DMS153 treated with DMSO at 0.1 percent for 48 hours (cell line): ENCODE data around the gene FN1.
A peak's percentile ranks its signal among the peaks of the same experiment; 100 is the strongest.

Experiments used
- DNase-seq: peaks from one replicate; lab custom pipeline; 2025; ENCODE audit not compliant: unreplicated experiment; lab: John Stamatoyannopoulos, UW

FN1 gene

DNA sequence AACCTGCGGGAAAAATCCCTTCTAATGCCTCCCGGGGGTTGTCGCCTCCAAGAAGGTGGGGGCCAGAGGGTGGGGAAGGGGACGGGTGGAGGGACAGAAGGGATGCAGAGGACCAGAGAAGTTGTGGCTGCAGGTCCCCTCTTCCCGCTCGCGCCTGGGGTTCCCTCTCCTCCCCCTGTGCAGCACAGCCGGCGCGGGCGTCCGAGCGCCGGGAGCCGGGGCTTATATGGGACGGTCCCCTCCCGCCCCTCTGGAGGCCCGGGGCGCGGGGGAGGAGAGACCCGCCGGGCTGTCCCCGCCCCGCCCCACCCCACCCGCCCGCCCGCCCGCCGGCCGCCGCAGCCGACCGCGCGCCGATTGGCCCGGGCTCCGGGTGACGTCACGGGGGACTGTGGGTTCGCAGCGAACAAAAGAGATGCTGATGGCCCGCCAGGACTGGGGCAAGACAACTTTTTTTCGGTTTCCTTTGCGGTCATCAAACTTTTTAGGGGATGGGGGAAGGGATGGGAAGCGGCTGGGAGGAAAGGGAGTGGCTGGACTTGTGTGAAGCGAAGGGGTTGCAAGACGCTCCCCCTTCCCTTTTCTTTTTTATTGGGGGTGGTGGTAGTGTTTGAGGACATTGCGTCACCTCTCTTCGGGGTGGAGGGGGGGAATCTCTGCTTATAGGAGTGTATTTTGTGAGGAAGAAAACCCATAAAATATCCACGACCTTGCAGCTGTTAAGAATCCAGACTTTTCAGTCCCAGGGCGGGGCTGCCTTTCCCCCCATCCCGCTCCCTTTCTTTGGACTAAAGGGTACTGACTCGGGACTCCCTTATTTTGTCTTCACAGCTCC, at the start of gene FN1:
Gene FN1, minus strand, starts transcription at position 199 of the 835 bp plus-strand sequence. CDS start 266 bp downstream, outside the sequence.
- peak; percentile 13 for DNase-seq

DNA sequence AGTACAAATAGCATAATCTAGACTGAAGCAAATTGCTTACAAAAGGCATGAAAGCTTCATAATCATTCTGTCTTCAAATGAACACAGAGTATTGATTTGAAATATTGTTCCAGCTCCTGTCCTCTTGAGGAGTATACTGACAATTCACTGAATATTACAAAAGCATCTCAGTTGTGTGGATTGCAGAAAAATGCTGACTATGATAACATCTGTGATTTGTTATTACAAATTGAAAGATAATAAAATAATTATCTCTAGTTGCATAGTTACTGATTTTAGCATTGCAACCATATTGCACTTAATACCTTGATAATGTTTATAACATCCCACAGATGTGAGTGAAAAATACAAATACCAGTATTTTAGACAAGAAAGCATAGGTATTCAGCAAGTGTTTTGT, 49.2 kb upstream of the FN1 start:
- DNase-seq, result no peak

DNA sequence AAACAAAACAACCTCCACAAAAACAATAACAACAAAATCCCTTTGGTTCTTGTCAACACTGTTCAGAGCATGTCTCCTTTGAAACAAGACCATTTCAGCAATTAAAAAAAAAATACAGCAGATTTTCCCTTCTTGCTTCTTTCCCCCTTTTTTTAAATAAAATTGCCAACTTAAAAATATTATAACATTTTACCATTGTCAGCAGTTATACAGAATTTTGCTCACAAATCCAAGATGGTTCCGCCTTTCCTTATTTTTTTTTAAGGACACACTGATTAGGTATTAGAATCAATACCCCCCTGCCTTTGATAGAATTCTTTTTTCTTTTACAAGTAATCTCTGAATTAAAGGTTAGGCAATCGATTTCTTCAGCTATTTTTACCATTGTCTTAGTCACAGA, 48.7 kb upstream of the FN1 start:
- no peak for DNase-seq

DNA sequence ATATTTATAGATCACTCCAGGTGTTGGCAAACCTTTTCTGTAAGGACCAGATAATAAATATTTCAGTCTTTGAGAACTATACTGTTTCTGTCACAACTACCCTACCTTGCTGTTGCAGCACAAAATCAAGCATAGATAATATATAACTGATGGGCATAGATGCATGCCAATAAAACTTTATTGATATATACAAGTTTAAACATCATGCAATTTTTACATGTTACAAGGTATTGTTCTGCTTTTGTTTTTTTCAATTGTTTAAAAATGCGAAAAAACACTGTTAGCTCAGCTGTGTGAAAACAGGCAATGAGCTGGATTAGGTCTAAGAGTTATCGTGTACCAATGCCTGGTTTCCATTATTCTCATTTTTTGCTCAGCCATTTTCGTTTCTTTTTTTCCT, 47.6 kb upstream of the FN1 start:
- DNase-seq, result no peak

DNA sequence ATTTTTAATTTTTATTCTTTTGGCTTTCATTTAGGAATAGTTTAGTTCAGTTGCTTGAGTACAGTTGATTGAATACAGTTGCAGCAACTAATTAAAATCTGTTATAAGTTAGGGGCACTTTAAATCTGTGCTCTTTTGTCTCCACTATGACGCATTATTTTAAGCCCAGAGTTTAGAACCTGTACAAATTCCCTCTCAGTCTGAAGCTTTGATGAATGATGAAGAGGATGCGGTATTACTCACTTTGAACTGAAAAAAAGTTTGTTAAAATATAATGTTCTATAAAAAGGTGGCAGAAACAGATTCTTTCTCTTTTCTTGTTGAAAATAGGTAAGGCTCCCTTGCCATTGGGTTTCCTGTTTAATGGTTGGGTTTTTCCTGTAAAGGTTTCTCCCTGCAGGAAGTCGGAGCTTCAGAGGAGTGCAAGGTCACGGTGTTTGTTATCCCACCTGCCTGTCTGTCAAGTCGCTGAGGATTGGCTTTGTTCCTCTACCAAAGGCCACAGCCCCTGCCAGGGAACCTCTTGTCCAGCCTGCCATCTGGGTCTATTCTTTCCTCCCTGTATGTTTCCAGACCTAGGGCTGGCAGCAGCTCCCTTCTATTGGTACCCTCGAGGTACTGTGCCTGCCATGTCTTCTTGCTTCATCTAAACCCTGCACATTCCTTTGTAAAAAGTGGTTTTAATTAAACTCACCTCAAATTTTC, 43.8 kb upstream of the FN1 start:
- peak; percentile 18 for DNase-seq

DNA sequence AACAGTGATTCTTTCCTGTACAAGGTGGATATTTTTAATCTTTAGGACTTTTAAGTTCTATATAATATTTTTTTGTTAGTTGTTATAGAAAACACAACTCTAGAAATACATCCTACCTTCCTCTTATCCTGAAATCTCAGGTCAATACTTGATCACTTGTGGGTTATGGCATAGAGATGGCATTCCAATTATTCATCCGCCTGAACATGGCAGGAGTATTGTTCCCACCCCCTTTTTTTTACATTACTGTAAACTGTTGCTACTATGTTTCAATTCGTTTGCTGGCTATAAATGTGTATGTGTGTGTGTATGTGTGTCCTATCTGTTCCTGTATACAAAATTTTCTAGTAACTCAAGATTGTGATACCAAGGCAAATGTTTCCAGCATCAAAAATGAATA, 43.3 kb upstream of the FN1 start:
- no peak for DNase-seq

DNA sequence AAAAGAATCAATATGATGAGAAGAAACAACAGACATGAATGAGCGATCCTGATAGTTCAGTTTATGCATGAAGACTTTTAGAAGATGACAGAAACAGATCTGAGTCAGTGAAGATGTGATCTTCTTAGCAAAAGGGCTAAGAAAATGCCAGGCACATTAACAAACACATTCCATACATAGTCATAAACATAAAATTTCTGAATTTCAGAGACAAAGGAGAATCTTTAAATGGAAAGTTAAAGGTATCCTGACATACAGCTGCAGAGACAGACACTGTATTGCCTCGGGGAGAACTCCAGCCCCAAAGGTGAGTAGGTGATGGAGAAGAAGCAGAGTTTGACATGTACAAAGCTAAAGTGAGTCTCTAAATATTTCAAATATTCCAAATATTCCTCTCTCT, 40.6 kb upstream of the FN1 start:
- DNase-seq, result no peak

DNA sequence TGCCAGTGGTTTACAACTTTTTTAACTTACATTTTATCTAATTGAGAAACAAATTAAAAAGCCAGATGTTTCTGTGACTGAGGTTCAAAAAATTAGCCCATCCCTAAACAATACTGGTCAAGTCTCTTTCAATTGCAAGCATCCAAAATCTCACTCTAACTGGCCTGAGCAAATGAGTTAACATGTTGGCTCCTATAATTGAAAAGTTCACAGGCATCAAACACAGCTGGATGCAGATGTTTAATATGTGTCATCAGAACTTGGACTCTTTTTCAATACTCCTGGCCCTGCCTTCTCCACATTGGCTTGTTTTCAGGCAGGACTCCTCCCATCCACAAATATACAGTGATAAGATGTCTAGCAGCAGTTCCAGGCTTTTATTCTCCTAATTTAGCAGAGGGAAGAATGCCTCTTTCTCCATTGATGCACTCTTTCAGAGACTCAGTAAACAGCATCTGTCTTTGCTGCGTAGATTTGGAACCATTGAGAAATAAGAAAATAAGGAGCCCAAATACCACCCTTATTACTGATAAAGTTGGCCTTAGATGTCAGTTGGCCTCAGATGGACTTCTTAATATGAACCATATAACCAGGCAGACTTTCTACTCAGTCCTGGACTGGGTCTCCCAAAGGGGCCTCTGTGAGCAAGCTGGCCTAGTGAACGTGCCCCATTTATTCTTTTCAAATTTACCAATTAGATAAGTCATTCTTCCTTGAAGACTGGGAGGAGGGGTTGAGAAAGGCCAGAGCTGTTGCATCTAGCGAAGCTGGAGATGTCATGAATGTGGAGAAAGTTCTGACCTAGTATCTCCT, 30.4 kb upstream of the FN1 start:
- DNase-seq, result no peak

DNA sequence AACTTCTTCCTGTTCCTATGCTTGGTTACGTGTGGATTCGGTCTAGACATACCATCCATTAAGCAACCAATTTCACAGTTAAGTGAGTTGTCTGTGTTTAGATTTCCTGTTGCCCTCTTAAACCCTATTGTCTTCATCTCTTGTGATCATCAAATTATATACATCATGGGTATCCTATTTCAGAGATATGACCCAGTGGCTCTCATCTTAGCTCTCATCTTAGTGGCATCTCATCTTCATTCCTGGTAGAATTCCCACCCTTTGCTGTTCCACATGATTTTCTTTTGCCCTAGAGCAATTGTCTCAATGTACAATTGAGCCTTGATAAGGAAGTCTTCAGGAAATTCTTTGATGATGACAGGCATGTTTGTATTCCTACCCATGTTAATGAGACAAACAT, 29.4 kb upstream of the FN1 start:
- DNase-seq, result no peak

DNA sequence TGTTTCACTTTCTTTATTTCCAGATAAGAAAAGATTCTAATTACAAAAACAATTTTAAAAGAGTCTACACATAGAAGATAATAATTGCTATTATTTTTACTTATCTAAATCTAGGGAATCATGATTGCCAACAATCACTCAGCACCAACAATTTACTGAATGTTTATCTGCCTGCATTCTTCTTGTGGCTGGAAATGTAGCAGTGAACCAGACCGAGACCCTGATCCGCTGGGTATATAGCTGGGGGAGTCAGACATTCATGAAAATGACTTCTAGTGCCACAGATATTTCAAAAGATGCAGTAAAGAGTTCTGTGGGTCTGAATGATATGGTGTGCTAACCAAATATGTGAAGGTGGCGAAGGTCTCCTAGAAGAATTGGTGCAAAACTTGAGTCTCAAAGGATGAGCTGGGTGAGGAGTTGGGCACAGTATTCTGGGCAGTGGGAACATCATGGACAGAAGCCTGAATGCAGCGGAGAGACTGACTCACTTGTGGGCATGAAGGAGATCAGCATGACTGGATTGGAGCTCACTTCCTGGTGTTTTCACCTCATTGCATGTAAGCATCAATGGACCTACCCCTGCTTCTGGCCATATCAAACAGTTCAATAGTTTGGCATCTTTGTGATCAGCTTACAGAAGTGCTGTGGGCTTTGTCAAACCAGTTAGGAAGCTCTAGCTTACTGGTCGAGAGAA, 26.1 kb upstream of the FN1 start:
- DNase-seq, result no peak

DNA sequence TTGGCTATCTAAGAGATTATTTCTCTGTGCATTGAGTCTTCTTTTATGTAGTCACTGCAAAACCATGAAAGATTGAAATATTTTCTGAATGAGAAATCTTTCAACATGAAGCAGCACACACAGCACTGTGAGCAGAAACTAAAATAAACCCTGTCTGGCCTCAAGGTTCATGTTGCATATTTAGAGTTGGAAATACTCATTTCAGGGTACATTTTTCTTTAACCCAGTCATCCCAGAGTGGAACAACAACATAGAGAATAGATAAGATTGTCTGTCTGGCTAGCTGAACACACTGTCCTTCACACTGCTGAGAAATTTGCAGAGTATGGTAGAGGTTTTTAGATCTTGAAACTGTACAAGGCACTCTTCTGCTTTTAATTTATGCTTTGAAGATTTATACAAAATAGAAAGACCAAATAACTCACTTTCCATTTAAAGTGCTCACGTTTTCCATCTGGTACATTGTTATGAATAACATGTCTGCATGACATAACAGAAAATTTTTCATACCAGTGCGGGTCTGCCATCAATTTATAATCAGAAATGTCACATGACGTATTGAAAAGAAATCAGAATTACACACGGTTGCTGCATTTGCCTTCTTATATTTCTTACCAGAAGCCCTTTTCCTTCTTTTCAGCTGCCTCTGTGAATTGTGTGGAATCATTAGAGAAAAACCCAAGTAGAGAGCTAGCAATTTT, 25.0 kb upstream of the FN1 start:
- no peak for DNase-seq

DNA sequence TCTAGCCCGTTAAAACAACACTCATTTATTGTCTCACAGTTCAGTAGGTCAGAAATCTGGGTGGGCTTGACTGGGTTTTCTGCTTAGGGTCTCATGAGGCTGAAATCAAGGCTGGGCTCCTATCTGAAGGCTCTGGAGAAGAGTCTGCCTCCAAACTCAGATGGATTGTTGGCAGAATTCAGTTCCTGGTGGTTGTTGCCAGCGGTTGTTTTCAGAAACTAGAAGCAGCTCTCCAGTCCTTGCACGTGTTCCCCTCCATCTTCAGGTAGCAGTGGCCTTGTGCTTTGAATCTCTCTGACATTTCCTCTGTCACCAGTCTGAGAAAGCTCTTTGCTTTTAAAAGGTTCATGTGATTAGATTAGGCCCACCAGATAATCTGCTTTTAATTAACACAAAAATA, 20.1 kb upstream of the FN1 start:
- no peak for DNase-seq

DNA sequence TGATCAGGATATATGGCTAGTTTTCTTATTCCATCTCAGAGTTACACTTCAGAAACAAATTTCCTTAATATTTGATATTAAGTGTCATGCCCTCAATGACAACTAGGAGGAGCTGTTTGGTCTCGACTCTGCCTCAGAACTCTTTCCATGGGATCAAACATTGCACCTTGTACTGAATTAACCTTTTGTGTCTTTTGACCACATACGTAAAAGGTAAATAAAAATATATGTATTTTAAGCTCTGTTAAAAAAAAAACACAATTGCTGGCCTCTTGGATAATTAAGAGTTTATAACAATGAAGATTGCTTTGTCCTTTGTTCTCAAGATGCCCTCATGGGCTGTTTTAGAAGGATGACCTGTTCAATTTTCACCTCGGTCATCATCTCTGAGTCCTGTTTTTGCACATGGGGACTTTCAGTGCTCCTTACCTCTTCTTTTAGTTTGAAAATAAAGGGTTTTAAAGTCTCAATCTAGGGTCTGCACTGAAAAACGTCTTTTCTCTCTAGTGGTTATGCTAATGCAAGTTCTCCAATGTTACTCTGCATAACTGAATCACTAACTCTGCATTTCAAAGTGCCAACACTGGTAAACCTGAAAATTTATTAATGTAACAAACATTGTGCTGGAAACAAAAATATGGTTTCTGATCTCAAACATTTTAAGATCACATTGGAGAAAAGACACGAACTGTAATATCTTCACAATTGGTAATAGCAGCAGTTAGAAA, 18.8 kb upstream of the FN1 start:
- peak; percentile 24 for DNase-seq

DNA sequence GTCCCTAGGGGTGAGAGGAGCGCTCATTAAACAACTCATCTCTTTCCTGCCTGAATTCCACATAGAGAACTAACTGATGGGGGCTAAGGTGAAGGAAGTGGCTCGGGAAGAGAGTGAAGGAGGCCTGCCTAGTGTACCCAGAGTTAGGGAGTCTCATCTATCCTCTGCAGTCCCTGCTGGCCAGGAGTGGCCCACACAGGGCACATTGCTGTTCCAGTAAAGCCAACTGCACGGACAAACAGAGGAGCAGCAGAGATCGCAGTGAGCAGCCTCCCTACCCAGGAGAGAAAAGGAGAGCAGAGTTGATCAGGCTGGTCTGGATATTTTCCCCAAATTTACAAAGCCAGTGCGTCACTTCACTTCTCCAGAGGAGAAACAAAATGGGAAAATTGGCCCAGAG, 16.9 kb upstream of the FN1 start:
- DNase-seq, result no peak

DNA sequence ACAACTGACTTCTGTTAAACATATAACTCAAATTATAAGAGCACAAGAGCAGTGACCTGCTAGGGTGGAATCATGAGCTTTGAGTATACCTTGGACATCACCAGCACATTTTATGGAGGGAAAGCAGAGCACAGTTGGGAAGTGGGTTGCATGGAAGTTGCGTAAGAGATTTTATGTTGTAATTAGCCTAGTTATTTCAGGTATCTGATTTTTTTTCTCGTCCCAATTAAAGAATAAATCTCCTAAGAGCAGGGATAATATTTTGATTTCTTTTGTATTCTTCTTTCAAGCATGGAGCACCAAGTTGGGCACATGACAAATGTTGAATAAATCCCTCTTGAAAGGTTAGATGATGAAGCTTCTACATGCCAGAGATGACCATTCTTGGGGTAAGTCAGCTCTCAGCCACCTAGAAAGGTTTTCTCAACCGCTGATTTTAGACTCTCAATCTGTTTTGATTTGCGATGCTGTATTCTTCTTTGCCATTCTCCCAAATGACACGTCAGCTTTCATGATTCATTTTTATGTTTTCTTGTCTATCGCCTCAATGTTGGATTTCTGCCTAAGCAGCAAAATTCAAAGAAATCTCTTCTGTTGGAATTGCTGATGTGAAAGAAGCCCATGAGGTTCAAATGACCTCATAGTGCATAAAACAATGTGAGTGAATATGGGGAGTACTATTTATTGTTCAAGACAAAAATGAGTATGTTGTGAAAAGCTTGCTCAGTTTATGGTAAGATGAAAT, 15.3 kb upstream of the FN1 start:
- DNase-seq, result no peak

DNA sequence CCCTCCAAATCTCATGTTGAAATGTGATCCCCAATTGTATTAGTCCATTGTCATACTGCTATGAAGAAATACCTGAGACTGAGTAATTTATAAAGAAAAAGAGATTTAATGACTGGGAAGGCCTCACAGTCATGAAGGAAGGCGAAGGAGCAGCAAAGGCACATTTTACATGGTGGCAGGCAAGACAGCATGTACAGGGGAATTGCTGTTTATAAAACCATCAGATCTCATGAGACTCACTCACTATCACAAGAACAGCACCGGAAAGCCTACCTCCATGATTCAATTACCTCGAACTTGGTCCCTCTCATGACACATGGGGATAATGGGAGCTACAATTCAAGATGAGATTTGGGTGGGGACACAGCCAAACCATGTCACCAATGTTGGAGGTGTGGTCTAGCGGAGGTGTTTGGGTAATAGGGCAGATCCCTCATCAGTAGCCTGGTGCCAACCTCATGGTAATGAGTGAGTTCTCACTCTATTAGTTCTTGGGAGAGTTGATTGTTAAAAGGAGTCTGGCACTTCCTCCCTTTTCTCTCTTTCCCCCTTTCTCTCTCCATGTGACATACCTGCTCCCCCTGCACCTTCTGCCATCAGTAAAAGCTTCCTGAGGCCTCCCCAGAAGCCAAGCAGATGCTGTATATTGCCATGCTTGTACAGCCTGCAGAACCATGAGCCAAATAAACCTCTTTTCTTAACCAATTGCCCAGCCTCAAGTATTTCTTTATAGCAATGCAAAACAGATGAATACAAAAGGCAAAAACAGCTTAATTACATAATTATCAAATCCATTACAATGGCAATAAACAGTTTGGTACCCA, 14.5 kb upstream of the FN1 start:
- DNase-seq, result no peak

DNA sequence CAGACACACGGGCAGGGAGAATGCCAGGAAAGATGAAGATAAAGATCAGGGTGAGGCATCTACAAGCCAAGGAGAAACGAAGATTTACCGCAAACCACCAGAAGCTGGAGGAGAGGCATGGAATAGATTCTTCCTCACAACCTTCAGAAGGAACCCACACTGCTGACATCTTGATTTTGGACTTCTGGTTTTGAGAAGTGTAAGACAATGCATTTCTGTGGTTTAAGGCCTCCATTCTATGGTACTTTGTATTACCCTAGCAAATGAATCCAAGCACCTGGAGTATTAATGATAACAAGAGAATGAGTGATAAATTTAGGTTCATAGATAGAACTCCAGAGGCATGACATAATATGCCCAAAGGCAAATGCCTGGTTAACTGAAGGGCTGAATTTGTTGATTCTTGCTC, 11.8 kb upstream of the FN1 start:
- no peak for DNase-seq

DNA sequence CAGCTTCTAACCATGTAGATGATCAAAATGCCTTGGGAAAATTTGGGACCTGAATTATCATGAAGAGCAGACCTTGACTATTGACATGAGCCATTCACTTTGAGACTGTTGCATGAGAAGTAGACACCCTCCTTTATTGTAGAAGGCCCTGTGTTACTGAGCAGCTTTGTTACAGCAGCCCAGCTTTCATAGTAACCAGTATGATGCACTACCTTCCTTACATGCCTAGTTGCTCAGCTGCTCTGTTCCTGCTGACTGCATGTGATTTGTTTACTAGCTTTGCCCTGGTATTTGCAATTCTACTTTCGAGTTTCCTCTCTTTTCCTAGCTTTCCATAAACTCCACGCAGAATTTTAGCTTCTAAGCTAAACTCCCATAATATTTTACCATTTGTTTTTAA, 11.2 kb upstream of the FN1 start:
- DNase-seq, result no peak
